Thoracic aorta (tissue), 2 donors: ENCODE data around the gene NRSN1. TPM values are rescaled to one million over a fixed set of nuclear protein-coding genes. Genes with fewer than 3 reads are reported as not detected.

Source experiments
- ATAC-seq: fragments of 150-250 bp; one replicate; pipeline ENCODE4 v1.8.0; 2017; ENCODE audit warnings: low read depth; ENCODE audit not compliant: insufficient number of reproducible peaks, low FRiP score
- DNase-seq: peaks from one replicate; pipeline ENCODE4 v3.0.0-alpha.2; 2020; ENCODE audit warnings: low spot score
- H3K27ac ChIP-seq, 2 donors: fragments of 200-600 bp; sonication (generic); 1 replicate in 1 of 2; 2 replicates in 1 of 2; pipeline ENCODE4 v1.5.1; 2016; ENCODE audit warnings: mild to moderate bottlenecking in 2 of 2, moderate library complexity in 2 of 2
- H3K27me3 ChIP-seq: fragments of 200-600 bp; sonication (generic); replicated peaks from 2 replicates; pipeline ENCODE4 v1.6.0; 2016; ENCODE audit warnings: mild to moderate bottlenecking; ENCODE audit not compliant: insufficient read depth
- H3K36me3 ChIP-seq: fragments of 200-600 bp; sonication (generic); one replicate; pipeline ENCODE4 v1.5.1; 2016
- H3K4me1 ChIP-seq, 2 donors: fragments of 200-600 bp; sonication (generic); 1 replicate in 1 of 2; 2 replicates in 1 of 2; pipeline versions ENCODE4 v1.5.1 to v1.6.0; 2016; ENCODE audit warnings: low read depth in 2 of 2, mild to moderate bottlenecking in 1 of 2; ENCODE audit not compliant: control insufficient read depth in 1 of 2
- H3K4me3 ChIP-seq: fragments of 200-600 bp; sonication (generic); 2 replicates; pipeline ENCODE4 v1.5.1; 2016; ENCODE audit warnings: mild to moderate bottlenecking
- H3K9me3 ChIP-seq: fragments of 200-600 bp; sonication (generic); 2 replicates; pipeline ENCODE4 v1.5.1; 2016
- CTCF ChIP-seq: fragments of 200-600 bp; sonication (generic); IDR thresholded peaks from one replicate; pipeline ENCODE4 v1.5.1; 2019; ENCODE audit warnings: antibody characterized with exemption
- total RNA-seq, 2 donors: library from RNA; depleted of rRNA; stranded (reverse); fragments of >200 nt; gene quantifications; one replicate each; pipeline versions ENCODE4 v1.1.0 to v1.2.3, GENCODE V29; 2016

The NRSN1 gene
- total RNA-seq, result not detected

GRCh38 chr6:24125980-24126379 is at the start of gene NRSN1:
TSS of gene NRSN1 (plus strand) at chr6:24126215. CDS start at chr6:24134328, 8,113 bp downstream.
- no peak for TF ChIP-seq CTCF
- ATAC-seq (no peak), DNase-seq (no peak)
- no peak within 1 kb of the TSS for H3K27ac ChIP-seq
- no peak within 1 kb of the TSS for H3K4me3 ChIP-seq
- no peaks in the 10 kb centered on the region for H3K36me3 ChIP-seq
- H3K9me3 ChIP-seq, result no peaks in the 10 kb centered on the region
- no peaks in the 10 kb centered on the region for H3K4me1 ChIP-seq
- no peaks in the 10 kb centered on the region for H3K27me3 ChIP-seq

- no peak for TF ChIP-seq CTCF
- Histone ChIP-seq H3K4me3 (no peak overlapping the region), H3K4me1 (no peaks in the 10 kb centered on the region), H3K9me3 (no peaks in the 10 kb centered on the region), H3K27ac (no peak overlapping the region), H3K27me3 (no peaks in the 10 kb centered on the region), H3K36me3 (no peaks in the 10 kb centered on the region)
- no peak for ATAC-seq
- no peak for DNase-seq
Measured at GRCh38 chr6:24078200-24078599, 47.8 kb upstream of the NRSN1 start.

- H3K27ac ChIP-seq, result no peak overlapping the region
- ATAC-seq, result no peak
- TF ChIP-seq CTCF, result no peak
- no peaks in the 10 kb centered on the region for H3K4me1 ChIP-seq
- H3K27me3 ChIP-seq, result no peaks in the 10 kb centered on the region
- H3K36me3 ChIP-seq, result no peaks in the 10 kb centered on the region
- H3K9me3 ChIP-seq, result no peaks in the 10 kb centered on the region
- no peak overlapping the region for H3K4me3 ChIP-seq
- no peak for DNase-seq
Measured at GRCh38 chr6:24079076-24079475, 46.9 kb upstream of the NRSN1 start.

GRCh38 chr6:24080711-24081110 is 45.3 kb upstream of the NRSN1 start:
- H3K27ac ChIP-seq, result no peak overlapping the region
- H3K36me3 ChIP-seq, result no peaks in the 10 kb centered on the region
- DNase-seq, result no peak
- H3K27me3 ChIP-seq, result no peaks in the 10 kb centered on the region
- H3K4me1 ChIP-seq, result no peaks in the 10 kb centered on the region
- TF ChIP-seq CTCF, result no peak
- H3K4me3 ChIP-seq, result no peak overlapping the region
- no peak for ATAC-seq
- no peaks in the 10 kb centered on the region for H3K9me3 ChIP-seq

- ATAC-seq (no peak), DNase-seq (no peak)
- no peak overlapping the region for H3K27ac ChIP-seq
- no peaks in the 10 kb centered on the region for H3K27me3 ChIP-seq
- no peaks in the 10 kb centered on the region for H3K4me1 ChIP-seq
- no peak for TF ChIP-seq CTCF
- no peaks in the 10 kb centered on the region for H3K9me3 ChIP-seq
- no peaks in the 10 kb centered on the region for H3K36me3 ChIP-seq
- H3K4me3 ChIP-seq, result no peak overlapping the region
Measured at GRCh38 chr6:24089736-24090135, 36.3 kb upstream of the NRSN1 start.
